Activated CD4-positive, alpha-beta T cell treated with anti-CD3 and anti-CD28 coated beads, Interleukin-2, amount 50 U/mL, for 1 hour (primary cell): ENCODE data around the gene CDKN3.
"Not testable (repeated sequence)": the region's sequence is repeated elsewhere in the genome, so short reads cannot be mapped to it uniquely, and the experiment has no call there.

ENCODE experiments used
- DNase-seq: peaks from one replicate; pipeline ENCODE4 v3.0.0-alpha.2; 2020

CDKN3 gene

GRCh38 chr14:54456820-54457608 lies 60.2 kb downstream of the CDKN3 start:
- not testable (repeated sequence) for DNase-seq

- DNase-seq = no peak
Measured at GRCh38 chr14:54457609-54457996, 60.8 kb downstream of the CDKN3 start.

GRCh38 chr14:54458536-54458935 lies 61.7 kb downstream of the CDKN3 start:
- not testable (repeated sequence) for DNase-seq

GRCh38 chr14:54459106-54459505 lies 62.3 kb downstream of the CDKN3 start:
- no peak for DNase-seq

GRCh38 chr14:54462048-54462447 lies 65.2 kb downstream of the CDKN3 start:
- DNase-seq = no peak

- no peak for DNase-seq
Measured at GRCh38 chr14:54465654-54466053, 68.8 kb downstream of the CDKN3 start.

- DNase-seq = no peak
Measured at GRCh38 chr14:54467280-54467679, 70.5 kb downstream of the CDKN3 start.
